Panc1 (cell line): ENCODE data around the gene PKP3. TPM values are rescaled to one million over a fixed set of nuclear protein-coding genes. Genes with fewer than 3 reads are reported as not detected.

Experiments used
- ATAC-seq: fragments of 200-7000 bp; cut with Tn5 transposase; 2 replicates; pipeline ENCODE4 v1.9.1; 2020; ENCODE audit warnings: mild to moderate bottlenecking, moderate library complexity
- BruUV-seq: library from RNA; stranded (reverse); fragments of 400-500 nt; replicated peaks from 2 replicates; lab custom pipeline; 2021; lab: Mats Ljungman, UMichigan
- CTCF ChIA-PET: fragments of 300-600 bp; sonication (Branson Sonifier 250); formaldehyde crosslinking; loops from one replicate; lab custom pipeline; 2022; ENCODE audit warnings: antibody characterized with exemption; lab: Charles Lee
- POLR2A ChIA-PET: fragments of 300-600 bp; sonication (Branson Sonifier 250); formaldehyde crosslinking; loops from one replicate; lab custom pipeline; 2022; ENCODE audit warnings: antibody characterized with exemption; lab: Charles Lee
- DNase-seq: peaks from one replicate; pipeline ENCODE4 v3.0.0-alpha.2; 2010; ENCODE audit warnings: low read depth, low spot score
- H3K27ac ChIP-seq: 2 replicates; pipeline ENCODE4 v1.5.1; 2011; ENCODE audit warnings: mild to moderate bottlenecking, low read length, inconsistent platforms
- H3K27me3 ChIP-seq: fragments of 200-500 bp; sonication (Bioruptor generic); 2 replicates; pipeline ENCODE4 v1.6.0; 2014; ENCODE audit warnings: low read length, inconsistent platforms; ENCODE audit not compliant: control insufficient read depth, insufficient read depth
- H3K36me3 ChIP-seq: fragments of 200-500 bp; sonication (Bioruptor generic); 2 replicates; pipeline ENCODE4 v1.5.1; 2014; ENCODE audit warnings: inconsistent platforms, mild to moderate bottlenecking, low read length, moderate library complexity; ENCODE audit not compliant: control insufficient read depth, insufficient read depth
- H3K4me1 ChIP-seq: 2 replicates; pipeline ENCODE4 v1.5.1; 2011; ENCODE audit warnings: inconsistent platforms, mild to moderate bottlenecking, low read length, moderate library complexity; ENCODE audit not compliant: control insufficient read depth, insufficient read depth
- H3K4me3 ChIP-seq, 2 experiments: 2 replicates each; pipeline ENCODE4 v1.5.1; 2011 to 2012; ENCODE audit warnings: low read depth in 2 of 2, low read length in 2 of 2, mild to moderate bottlenecking in 2 of 2, inconsistent platforms in 1 of 2, moderate library complexity in 1 of 2
- H3K9me3 ChIP-seq: fragments of 200-500 bp; sonication (Bioruptor generic); 2 replicates; pipeline ENCODE4 v1.5.1; 2014; ENCODE audit warnings: low read depth, mild to moderate bottlenecking, inconsistent platforms, low read length, moderate library complexity; ENCODE audit not compliant: control insufficient read depth, insufficient read depth
- CTCF ChIP-seq: fragments of 450-650 bp; IDR thresholded peaks from 2 replicates; pipeline ENCODE4 v1.5.1; 2017; ENCODE audit warnings: mild to moderate bottlenecking
- POLR2AphosphoS5 ChIP-seq: IDR thresholded peaks from 2 replicates; pipeline ENCODE4 v1.6.1; 2012; ENCODE audit warnings: mild to moderate bottlenecking, low read depth, low read length, moderate library complexity
- REST ChIP-seq, 2 experiments: IDR thresholded peaks; 2 replicates each; pipeline ENCODE4 v1.6.1; 2011 to 2012; ENCODE audit warnings: low read depth in 2 of 2, control low read depth in 1 of 2, low read length in 1 of 2, mild to moderate bottlenecking in 1 of 2, moderate library complexity in 1 of 2; ENCODE audit not compliant: insufficient read depth in 1 of 2
- SIN3A ChIP-seq: IDR thresholded peaks from 2 replicates; pipeline ENCODE4 v1.6.1; 2012; ENCODE audit warnings: low read depth, mild to moderate bottlenecking, low read length, moderate library complexity, borderline replicate concordance; ENCODE audit not compliant: insufficient read depth
- TCF7L2 ChIP-seq: IDR thresholded peaks from 2 replicates; pipeline ENCODE4 v1.6.1; 2011; ENCODE audit warnings: mild to moderate bottlenecking, low read depth, low read length, inconsistent platforms
- in situ Hi-C: cut with HindIII; loops from 2 replicates; pipeline ENCODE4 v1.10.0; 2016; ENCODE audit warnings: low sequenced_read_pairs, low pct_unique_long_range_greater_than_20kb
- intact Hi-C: fragments of 100-400 bp; cut with micrococcal nuclease; formaldehyde crosslinking; loops from one replicate; pipeline ENCODE4 v1.10.0; 2022; ENCODE audit not compliant: unreplicated experiment
- total RNA-seq: library from RNA; stranded (reverse); gene quantifications from one replicate; pipeline ENCODE4 v1.2.1, GENCODE V29; 2021; ENCODE audit not compliant: unreplicated experiment

The PKP3 gene
- total RNA-seq, 1 experiment from 2014 or later: 36.8 TPM

GRCh38 chr11:357582-357981, 36.4 kb upstream of the PKP3 start:
- H3K9me3 ChIP-seq: no peaks in the 10 kb centered on the region
- TSS peak; percentile 93 for BruUV-seq
- ChIA-PET CTCF (no interaction called here), POLR2A (no interaction called here)
- no peaks in the 10 kb centered on the region for H3K36me3 ChIP-seq
- peaks cover 27% of the 10 kb centered on the region for H3K4me1 ChIP-seq
- in situ Hi-C loops: no loop called here
- H3K27ac ChIP-seq: no peak overlapping the region
- no peak for ATAC-seq
- no peaks in the 10 kb centered on the region for H3K27me3 ChIP-seq
- intact Hi-C loops: loop anchor here (5.0 to 10.0 kb wide), 2 partner anchors 50 to 143 kb away; partner anchors contain the start of gene IFITM2
- no peak for DNase-seq
- H3K4me3 ChIP-seq: no peak overlapping the region
- no peak for TF ChIP-seq CTCF
- TF ChIP-seq TCF7L2: no peak
- no peak for TF ChIP-seq REST (IDR thresholded peaks at IDR 0.05; ENCODE audit: insufficient read depth in 1 of 2, low read depth in 2 of 2, low read length in 1 of 2)
- no peak for TF ChIP-seq SIN3A
- TF ChIP-seq POLR2AphosphoS5: no peak

- H3K27ac ChIP-seq: no peak overlapping the region
- in situ Hi-C loops (no loop called here), intact Hi-C loops (loop anchor here (5.0 to 10.0 kb wide), 2 partner anchors 51 to 143 kb away; partner anchors contain the start of gene IFITM2)
- no peaks in the 10 kb centered on the region for H3K9me3 ChIP-seq
- H3K4me1 ChIP-seq: peaks cover 21% of the 10 kb centered on the region
- H3K27me3 ChIP-seq: no peaks in the 10 kb centered on the region
- TF ChIP-seq REST (IDR thresholded peaks at IDR 0.05; ENCODE audit: insufficient read depth in 1 of 2, low read depth in 2 of 2, low read length in 1 of 2): no peak
- no peak for TF ChIP-seq TCF7L2
- no peak; the same call in 1 of the 2 replicates for TF ChIP-seq POLR2AphosphoS5
- TF ChIP-seq SIN3A: no peak
- no peak for TF ChIP-seq CTCF
- BruUV-seq: no TSS peak
- DNase-seq (no peak), ATAC-seq (no peak)
- no peaks in the 10 kb centered on the region for H3K36me3 ChIP-seq
- ChIA-PET CTCF (no interaction called here), POLR2A (no interaction called here)
- no peak overlapping the region for H3K4me3 ChIP-seq
Observed at GRCh38 chr11:358129-358800, 35.7 kb upstream of the PKP3 start.
